Epidermal melanocyte (primary cell): Measurements from ENCODE around the gene OR4K14.
"Not testable (repeated sequence)": the region's sequence is repeated elsewhere in the genome, so short reads cannot be mapped to it uniquely, and the experiment has no call there.

Source experiments
- DNase-seq: peaks from one replicate; pipeline ENCODE4 v3.0.0; 2011; ENCODE audit warnings: low spot score; ENCODE audit not compliant: insufficient read length

Gene OR4K14

GRCh38 chr14:20019257-20019865 is at the start of gene OR4K14:
TSS of gene OR4K14 (minus strand) at chr14:20019307. CDS start at chr14:20015193, 4,114 bp downstream.
- no peak for DNase-seq

GRCh38 chr14:20059745-20060144 is 40.6 kb upstream of the OR4K14 start, which contains the start of gene OR4L1:
TSS of gene OR4L1 (plus strand) at chr14:20060045. CDS start at chr14:20060045, 0 bp downstream.
- DNase-seq = no peak

- DNase-seq = no peak
Observed at GRCh38 chr14:20048202-20048601, 29.1 kb upstream of the OR4K14 start.

GRCh38 chr14:20044243-20044642 is 25.1 kb upstream of the OR4K14 start:
- DNase-seq = no peak

GRCh38 chr14:20035938-20036337 is 16.8 kb upstream of the OR4K14 start, which contains the start of gene OR4K13:
TSS of gene OR4K13 (minus strand) at chr14:20036038. CDS start at chr14:20034758, 1,280 bp downstream.
- no peak for DNase-seq

- DNase-seq = no peak
Observed at GRCh38 chr14:20035449-20035848, 16.3 kb upstream of the OR4K14 start.

- no peak for DNase-seq
Observed at GRCh38 chr14:20031058-20031457, 12.0 kb upstream of the OR4K14 start.

- DNase-seq = no peak
Observed at GRCh38 chr14:20008156-20008555, 11.0 kb downstream of the OR4K14 start.

- DNase-seq = no peak
Observed at GRCh38 chr14:20002319-20002718, 16.8 kb downstream of the OR4K14 start.

- no peak for DNase-seq
Observed at GRCh38 chr14:20001863-20002262, 17.2 kb downstream of the OR4K14 start, which contains the start of gene OR4Q2. TSS of gene OR4Q2 (plus strand) at chr14:20002163.

- DNase-seq = no peak
Observed at GRCh38 chr14:19993438-19993837, 25.7 kb downstream of the OR4K14 start.

GRCh38 chr14:19975291-19975690 is 43.8 kb downstream of the OR4K14 start, which contains the start of gene OR4K15:
TSS of gene OR4K15 (plus strand) at chr14:19975591. CDS start at chr14:19975591, 0 bp downstream.
- DNase-seq = no peak

- DNase-seq = no peak
Observed at GRCh38 chr14:19974844-19975243, 44.3 kb downstream of the OR4K14 start.

GRCh38 chr14:19969735-19970134 is 49.4 kb downstream of the OR4K14 start:
- DNase-seq = not testable (repeated sequence)
